ENCODE results near the gene IFNA17. TPM values are rescaled to one million over a fixed set of nuclear protein-coding genes. Genes with fewer than 3 reads are reported as not detected.
"Not testable (repeated sequence)": the region's sequence is repeated elsewhere in the genome, so short reads cannot be mapped to it uniquely, and the experiment has no call there.

Gene IFNA17
- total RNA-seq, 1 experiment from 2014 or later = not detected

- H3K9me3 Mint-ChIP-seq (ENCODE audit: low read depth, unreplicated experiment); H3K4me1 Mint-ChIP-seq (ENCODE audit: low read depth, unreplicated experiment); H3K27me3 Mint-ChIP-seq (ENCODE audit: unreplicated experiment); H3K4me3 Mint-ChIP-seq (ENCODE audit: low read depth, unreplicated experiment); H3K36me3 Mint-ChIP-seq (ENCODE audit: insufficient read depth, unreplicated experiment); BruUV-seq (replicated peaks): not testable (repeated sequence)
- intact Hi-C loops (cut with micrococcal nuclease; ENCODE audit: unreplicated experiment) = loop anchor here (5.0 to 10.0 kb wide), 2 partner anchors 199 to 552 kb away; no protein-coding TSS in a partner anchor
- H3K27ac Mint-ChIP-seq (ENCODE audit: unreplicated experiment) = peak overlapping the region; percentile 3
- peak; percentile 33 for DNase-seq
- TF ChIP-seq CTCF (IDR thresholded peaks at IDR 0.05; ENCODE audit: unreplicated experiment) = peak; percentile 33
- CTCF ChIA-PET = interaction anchor here (1.0 to 1.6 kb wide), 4 partner anchors 91 to 552 kb away, joined by 3 to 5 read pairs (median 4); no protein-coding TSS in a partner anchor
Measured at GRCh38 chr9:21235468-21236359, 7.7 kb upstream of the IFNA17 start.

GRCh38 chr9:21234153-21234687 lies 6.2 kb upstream of the IFNA17 start:
- no TSS peak for BruUV-seq (replicated peaks)
- intact Hi-C loops (cut with micrococcal nuclease; ENCODE audit: unreplicated experiment) = loop anchor here (10.0 kb wide), 1 partner anchor 201 kb away; no protein-coding TSS in a partner anchor

GRCh38 chr9:21233258-21233657 lies 5.2 kb upstream of the IFNA17 start:
- H3K27me3 Mint-ChIP-seq (ENCODE audit: unreplicated experiment) = no peaks in the 10 kb centered on the region
- no TSS peak for BruUV-seq (replicated peaks)
- TF ChIP-seq CTCF (IDR thresholded peaks at IDR 0.05; ENCODE audit: unreplicated experiment) = no peak
- H3K27ac Mint-ChIP-seq (ENCODE audit: unreplicated experiment) = no peak overlapping the region
- intact Hi-C loops (cut with micrococcal nuclease; ENCODE audit: unreplicated experiment) = loop anchor here (10.0 kb wide), 1 partner anchor 202 kb away; no protein-coding TSS in a partner anchor
- no peak for DNase-seq
- CTCF ChIA-PET = no interaction called here
- H3K36me3 Mint-ChIP-seq (ENCODE audit: insufficient read depth, unreplicated experiment) = no peaks in the 10 kb centered on the region
- no peak overlapping the region for H3K4me3 Mint-ChIP-seq (ENCODE audit: low read depth, unreplicated experiment)
- H3K9me3 Mint-ChIP-seq (ENCODE audit: low read depth, unreplicated experiment) = no peaks in the 10 kb centered on the region
- peaks cover 8% of the 10 kb centered on the region for H3K4me1 Mint-ChIP-seq (ENCODE audit: low read depth, unreplicated experiment)

More at GRCh38 chr9:21234153-21234687, 6.2 kb upstream of the IFNA17 start:
- H3K27me3 Mint-ChIP-seq (ENCODE audit: unreplicated experiment) = no peaks in the 10 kb centered on the region
- peaks cover 8% of the 10 kb centered on the region for H3K4me1 Mint-ChIP-seq (ENCODE audit: low read depth, unreplicated experiment)
- no peak for TF ChIP-seq CTCF (IDR thresholded peaks at IDR 0.05; ENCODE audit: unreplicated experiment)
- H3K27ac Mint-ChIP-seq (ENCODE audit: unreplicated experiment) = no peak overlapping the region
- CTCF ChIA-PET = no interaction called here
- no peak for DNase-seq
- no peak overlapping the region for H3K4me3 Mint-ChIP-seq (ENCODE audit: low read depth, unreplicated experiment)
- H3K36me3 Mint-ChIP-seq (ENCODE audit: insufficient read depth, unreplicated experiment) = no peaks in the 10 kb centered on the region
- no peaks in the 10 kb centered on the region for H3K9me3 Mint-ChIP-seq (ENCODE audit: low read depth, unreplicated experiment)

GRCh38 chr9:21217211-21217610 lies 10.8 kb downstream of the IFNA17 start, which contains the start of gene IFNA16:
Gene IFNA16 (minus strand): TSS chr9:21217311. CDS start chr9:21217305, 6 bp downstream.
- H3K27ac Mint-ChIP-seq (ENCODE audit: unreplicated experiment); intact Hi-C loops (cut with micrococcal nuclease; ENCODE audit: unreplicated experiment); H3K4me1 Mint-ChIP-seq (ENCODE audit: low read depth, unreplicated experiment); H3K36me3 Mint-ChIP-seq (ENCODE audit: insufficient read depth, unreplicated experiment); H3K4me3 Mint-ChIP-seq (ENCODE audit: low read depth, unreplicated experiment); CTCF ChIA-PET; BruUV-seq (replicated peaks); DNase-seq; H3K9me3 Mint-ChIP-seq (ENCODE audit: low read depth, unreplicated experiment): not testable (repeated sequence)
- peaks cover 21% of the 10 kb centered on the region for H3K27me3 Mint-ChIP-seq (ENCODE audit: unreplicated experiment)

- CTCF ChIA-PET = interaction anchor here (1.7 kb wide), 1 partner anchor 18 kb away, joined by 10 read pairs; no protein-coding TSS in a partner anchor
- H3K4me3 Mint-ChIP-seq (ENCODE audit: low read depth, unreplicated experiment); H3K9me3 Mint-ChIP-seq (ENCODE audit: low read depth, unreplicated experiment); DNase-seq; BruUV-seq (replicated peaks); H3K27me3 Mint-ChIP-seq (ENCODE audit: unreplicated experiment); H3K4me1 Mint-ChIP-seq (ENCODE audit: low read depth, unreplicated experiment); H3K36me3 Mint-ChIP-seq (ENCODE audit: insufficient read depth, unreplicated experiment); intact Hi-C loops (cut with micrococcal nuclease; ENCODE audit: unreplicated experiment); H3K27ac Mint-ChIP-seq (ENCODE audit: unreplicated experiment): not testable (repeated sequence)
Measured at GRCh38 chr9:21213411-21214326, 14.4 kb downstream of the IFNA17 start.

- H3K4me1 Mint-ChIP-seq (ENCODE audit: low read depth, unreplicated experiment); H3K9me3 Mint-ChIP-seq (ENCODE audit: low read depth, unreplicated experiment); H3K27me3 Mint-ChIP-seq (ENCODE audit: unreplicated experiment); intact Hi-C loops (cut with micrococcal nuclease; ENCODE audit: unreplicated experiment); H3K27ac Mint-ChIP-seq (ENCODE audit: unreplicated experiment); BruUV-seq (replicated peaks); H3K4me3 Mint-ChIP-seq (ENCODE audit: low read depth, unreplicated experiment); DNase-seq; H3K36me3 Mint-ChIP-seq (ENCODE audit: insufficient read depth, unreplicated experiment): not testable (repeated sequence)
- CTCF ChIA-PET = interaction anchor here (0.5 to 1.7 kb wide), 2 partner anchors 17 to 53 kb away, joined by 4 to 10 read pairs; no protein-coding TSS in a partner anchor
Measured at GRCh38 chr9:21212160-21212559, 15.9 kb downstream of the IFNA17 start.

GRCh38 chr9:21210782-21211181 lies 17.2 kb downstream of the IFNA17 start:
- H3K4me1 Mint-ChIP-seq (ENCODE audit: low read depth, unreplicated experiment); H3K36me3 Mint-ChIP-seq (ENCODE audit: insufficient read depth, unreplicated experiment); BruUV-seq (replicated peaks); intact Hi-C loops (cut with micrococcal nuclease; ENCODE audit: unreplicated experiment); H3K4me3 Mint-ChIP-seq (ENCODE audit: low read depth, unreplicated experiment); CTCF ChIA-PET; H3K9me3 Mint-ChIP-seq (ENCODE audit: low read depth, unreplicated experiment); DNase-seq; H3K27me3 Mint-ChIP-seq (ENCODE audit: unreplicated experiment); H3K27ac Mint-ChIP-seq (ENCODE audit: unreplicated experiment): not testable (repeated sequence)
